ENCODE measurements around the gene SH3PXD2A.

Gene SH3PXD2A

DNA sequence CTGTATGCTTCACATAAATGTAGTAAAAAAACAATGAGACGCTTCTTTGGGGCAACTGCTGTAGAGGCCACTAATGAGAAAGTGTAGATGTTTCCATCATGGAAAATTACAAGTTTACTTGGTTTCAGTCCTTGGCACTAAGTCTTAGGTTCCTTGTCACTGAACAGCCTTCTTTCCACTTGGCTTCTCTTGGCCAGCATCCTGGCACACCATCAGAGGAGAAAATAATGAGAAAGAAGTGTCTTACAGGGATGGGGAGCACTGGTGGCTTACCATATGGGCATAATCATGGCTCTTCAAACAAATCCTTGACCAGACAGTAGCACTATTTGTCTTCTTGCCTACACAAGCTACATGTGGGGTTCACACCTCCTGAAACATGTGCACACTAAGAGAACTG lies 22.5 kb upstream of the SH3PXD2A start:
- no peak for DNase-seq

DNA sequence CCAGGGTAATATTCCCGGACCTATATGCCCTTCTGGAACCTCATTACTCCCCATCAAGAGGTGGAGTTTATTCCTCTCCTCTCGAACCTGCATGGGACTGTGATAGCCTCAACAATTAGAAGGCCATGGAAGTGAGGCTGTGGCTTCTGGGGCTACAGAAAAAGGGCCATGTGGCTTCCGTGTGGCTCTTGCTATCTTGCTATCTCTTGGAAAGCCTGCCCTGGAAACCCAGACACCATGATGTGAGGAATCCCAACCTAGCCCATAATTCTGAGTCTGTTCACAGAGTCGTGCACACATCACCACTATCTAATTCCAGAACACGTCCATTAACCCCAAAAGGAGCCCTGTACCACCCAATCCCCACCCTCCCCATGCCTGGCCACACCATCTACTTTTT lies 20.8 kb upstream of the SH3PXD2A start:
- no peak for DNase-seq

DNA sequence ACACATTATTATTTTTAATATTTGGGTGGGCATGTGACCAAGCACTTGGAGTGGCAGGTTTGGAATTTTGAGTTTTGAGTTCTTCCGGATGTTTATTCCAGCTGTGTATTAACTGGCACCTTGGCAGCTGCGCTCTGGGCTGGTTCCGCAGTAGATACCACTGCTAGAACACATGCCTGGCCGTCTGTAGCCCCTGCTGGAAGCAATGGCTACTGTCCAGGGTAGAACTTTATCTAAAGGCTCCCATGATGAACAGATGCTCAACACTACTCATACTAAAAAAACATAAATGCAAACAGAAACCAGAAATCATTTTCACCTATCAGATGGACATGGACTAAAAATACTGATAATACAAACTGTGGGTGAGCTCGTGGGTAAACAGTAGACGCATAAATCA lies 19.4 kb upstream of the SH3PXD2A start:
- no peak for DNase-seq

DNA sequence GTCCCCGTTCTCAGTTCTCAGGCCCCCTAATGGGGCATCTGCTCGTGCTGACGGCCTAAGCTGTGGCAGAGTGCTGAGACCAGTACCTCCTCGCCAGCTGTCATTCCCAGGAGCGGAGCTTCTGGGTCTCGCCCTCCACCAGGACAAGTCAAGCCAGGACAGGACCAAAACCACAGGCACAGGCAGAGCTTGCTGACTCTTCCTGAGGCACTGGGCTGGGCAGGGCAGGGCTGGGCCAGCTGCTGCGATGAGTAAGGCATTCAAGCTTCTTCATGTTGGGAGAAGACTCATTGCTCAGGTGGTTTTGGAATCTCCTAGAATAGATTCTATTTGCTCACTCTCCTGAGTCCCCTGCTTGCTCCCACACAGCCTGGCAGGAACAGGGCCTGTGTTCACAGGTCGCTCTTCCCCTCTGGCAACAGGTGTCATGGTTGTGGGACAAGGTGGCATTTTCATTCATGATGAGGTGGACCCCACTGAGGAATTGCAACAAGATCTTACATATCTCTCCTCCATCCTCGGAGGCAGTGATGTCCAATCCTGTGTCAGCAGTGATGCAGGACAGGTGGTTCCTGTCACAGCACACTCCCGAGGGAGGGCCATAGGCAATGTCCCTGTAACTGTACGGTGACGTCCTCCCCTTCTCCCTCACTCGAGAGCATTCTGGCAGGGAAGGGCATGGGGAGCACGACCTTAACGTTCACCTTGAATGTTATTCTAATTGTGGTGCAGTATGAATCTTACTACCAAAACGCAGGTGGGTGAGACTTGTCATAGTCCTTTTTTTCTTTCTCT lies 17.0 kb upstream of the SH3PXD2A start:
- no peak for DNase-seq

DNA sequence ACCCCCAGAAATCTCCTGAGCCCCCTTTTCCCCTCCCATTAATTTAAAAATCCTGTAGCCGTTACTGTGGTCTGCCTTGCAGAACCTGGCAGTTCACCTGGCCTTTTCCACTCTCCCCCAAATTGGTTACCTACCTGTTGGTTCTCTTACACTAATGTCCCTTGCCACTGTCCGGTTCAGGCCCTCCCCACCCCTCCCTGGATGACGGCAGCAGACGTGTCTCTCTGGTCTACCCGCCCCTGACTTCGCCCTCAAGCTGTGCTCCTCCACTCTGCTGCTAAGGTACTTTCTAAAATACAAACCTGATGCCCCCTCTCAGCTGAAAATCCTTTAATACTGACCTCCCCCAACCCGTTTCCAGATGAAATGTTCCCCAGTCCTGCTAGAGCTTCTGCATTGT lies 15.6 kb upstream of the SH3PXD2A start:
- no peak for DNase-seq

DNA sequence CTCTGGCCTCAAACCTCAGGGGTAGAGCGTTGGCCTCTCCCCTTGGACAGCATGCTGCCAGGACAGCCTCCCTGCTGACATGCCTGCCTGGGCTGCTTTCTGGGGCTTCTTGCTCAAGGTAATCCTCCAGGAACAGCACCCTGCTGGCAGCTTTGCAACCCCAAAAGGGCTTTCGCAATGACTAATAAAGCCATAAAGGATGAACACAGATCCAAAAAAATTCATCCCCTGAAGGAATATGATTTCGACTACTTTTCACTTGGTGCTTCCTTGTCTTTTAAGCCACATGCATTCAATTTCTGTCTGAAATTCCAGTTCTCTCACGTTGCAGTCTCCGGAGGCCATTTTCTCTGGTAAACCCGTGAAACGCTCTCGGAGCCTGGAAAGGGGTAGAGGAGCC lies 15.1 kb upstream of the SH3PXD2A start:
- DNase-seq = no peak

DNA sequence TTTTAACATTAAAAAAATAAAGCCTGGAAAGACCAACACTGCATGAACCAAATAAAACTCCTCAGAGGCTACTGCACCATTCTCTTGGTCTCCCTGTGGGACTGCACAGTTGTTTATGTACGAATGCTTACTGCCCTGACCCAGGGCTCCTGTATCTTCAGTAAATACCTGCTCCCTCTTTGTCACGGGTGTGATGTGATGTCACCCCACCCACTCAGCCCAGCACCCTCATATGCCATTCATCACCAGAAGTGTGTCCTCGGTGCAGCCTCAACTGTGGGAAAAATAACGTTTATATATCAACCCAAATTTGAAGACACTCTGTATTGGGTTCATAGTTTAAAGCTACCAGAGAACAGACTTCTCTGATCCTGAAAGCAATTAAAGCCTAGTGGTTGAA lies 14.0 kb upstream of the SH3PXD2A start:
- DNase-seq = no peak

DNA sequence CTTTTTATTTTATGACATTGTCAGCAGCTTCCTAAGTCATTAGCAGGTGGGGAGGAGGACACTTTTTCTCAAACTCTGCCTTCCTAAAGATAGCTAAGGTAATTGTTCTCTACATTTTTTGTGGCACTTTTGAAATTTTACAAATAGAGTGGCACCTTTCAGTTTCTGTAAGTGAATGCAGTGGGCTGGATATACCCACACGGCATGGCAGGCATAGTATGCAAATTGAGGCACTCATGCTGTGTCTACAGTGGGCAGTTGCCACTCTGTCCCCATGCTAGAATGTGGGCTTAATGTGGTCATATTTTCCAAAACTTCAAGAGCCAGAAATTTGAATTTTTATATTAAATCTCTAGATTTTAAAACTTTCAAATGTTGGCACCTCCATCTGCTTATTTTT lies 12.8 kb upstream of the SH3PXD2A start:
- no peak for DNase-seq

DNA sequence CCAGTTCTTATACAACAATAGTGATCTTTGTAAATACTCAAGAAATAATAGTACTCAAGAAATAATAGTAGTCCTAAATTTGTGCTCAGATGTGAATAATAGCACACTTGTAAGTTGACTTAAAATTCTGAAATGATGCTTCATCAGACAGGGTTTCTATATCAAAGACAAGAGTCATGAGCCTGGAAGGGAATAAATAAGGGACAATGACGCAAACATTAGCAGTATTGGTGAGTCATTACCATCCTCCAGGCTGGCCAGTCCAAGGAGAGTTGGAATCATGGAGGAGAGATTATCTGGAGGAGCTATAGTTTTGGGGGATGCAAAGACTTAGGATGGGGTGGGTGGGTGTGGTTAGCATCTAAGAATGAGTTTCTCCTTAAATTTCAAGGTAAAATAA lies 6.1 kb upstream of the SH3PXD2A start:
- no peak for DNase-seq

DNA sequence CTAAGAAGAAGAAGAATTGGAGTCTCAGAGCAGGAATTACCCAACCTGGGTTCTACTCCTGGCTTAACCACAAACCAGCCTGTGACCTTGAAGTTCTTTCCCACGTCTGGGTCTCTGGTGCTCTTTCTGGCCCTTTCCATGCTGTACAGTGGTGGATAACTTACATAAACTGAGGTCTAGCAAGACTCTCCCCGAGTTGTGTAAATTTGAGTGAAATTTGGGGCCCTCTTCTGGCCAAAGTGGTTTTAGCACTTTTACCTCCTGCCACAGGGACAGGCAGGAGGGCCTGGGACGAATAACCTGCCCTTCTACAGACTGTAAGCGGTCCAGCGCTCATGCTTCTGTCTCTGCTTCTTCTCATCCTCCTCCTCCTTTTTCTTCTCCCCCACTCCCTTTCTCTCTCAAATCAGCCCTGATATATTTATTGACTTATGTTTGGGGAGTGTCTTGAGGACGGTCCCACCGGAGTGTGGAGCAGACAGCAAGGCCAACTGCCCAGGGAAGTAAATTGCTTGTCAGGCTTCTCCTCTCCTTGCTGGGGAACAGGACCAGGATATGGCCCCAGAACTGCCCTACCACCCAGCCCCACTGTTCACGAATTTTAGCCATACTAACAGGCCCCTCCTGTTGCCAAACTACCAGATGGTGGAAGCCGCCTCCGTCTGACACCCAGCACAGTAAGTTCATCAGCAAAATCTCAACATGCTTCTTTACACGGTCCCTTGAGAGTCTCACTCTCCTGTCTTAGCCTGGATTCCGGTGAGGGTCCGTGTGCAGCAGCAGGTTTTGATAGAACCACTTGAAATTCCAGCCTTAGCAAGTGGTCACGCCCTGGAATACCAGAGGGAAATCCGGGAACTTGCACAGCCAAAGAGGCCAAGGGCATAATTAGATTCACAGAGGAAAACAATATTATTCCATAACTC lies 4.0 kb upstream of the SH3PXD2A start:
- DNase-seq = peak; percentile 50

DNA sequence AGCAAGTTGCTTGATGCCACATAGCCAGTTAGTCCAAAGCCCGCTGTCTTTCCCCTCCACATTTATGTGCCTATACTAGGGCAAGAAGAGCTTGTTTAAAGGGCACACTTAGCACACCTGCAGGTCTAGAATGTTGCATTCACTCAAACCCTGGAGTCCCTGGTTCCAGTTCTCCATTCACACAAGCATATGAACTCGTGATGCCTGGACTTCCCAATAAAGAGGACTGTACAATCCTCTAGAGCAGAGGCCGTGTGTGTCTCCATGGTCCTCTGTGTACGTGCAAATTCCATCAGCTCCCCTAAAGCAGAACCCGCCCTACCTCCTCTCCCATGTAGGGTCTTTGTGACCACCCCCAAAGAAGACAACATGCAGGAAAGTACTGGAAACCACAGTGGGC lies 3.0 kb upstream of the SH3PXD2A start:
- DNase-seq = no peak

DNA sequence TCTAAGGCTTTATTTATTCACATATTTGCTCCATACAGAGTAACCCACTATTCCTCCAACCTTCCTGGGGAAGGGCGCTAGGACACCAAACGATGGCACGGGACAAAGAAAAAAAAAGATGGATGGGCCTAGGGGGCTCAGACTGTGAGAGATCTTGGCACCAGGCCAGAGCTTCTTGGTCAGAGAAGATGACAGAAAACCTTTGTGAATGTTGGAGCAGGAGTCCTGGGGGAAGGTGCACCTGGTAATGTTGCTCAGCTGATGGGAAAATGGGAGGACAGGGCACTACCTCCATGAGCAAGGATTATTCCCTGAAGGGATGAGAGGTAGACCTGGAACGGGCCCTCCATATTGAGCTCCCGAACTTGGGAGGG lies 1.4 kb upstream of the SH3PXD2A start:
- DNase-seq = no peak

DNA sequence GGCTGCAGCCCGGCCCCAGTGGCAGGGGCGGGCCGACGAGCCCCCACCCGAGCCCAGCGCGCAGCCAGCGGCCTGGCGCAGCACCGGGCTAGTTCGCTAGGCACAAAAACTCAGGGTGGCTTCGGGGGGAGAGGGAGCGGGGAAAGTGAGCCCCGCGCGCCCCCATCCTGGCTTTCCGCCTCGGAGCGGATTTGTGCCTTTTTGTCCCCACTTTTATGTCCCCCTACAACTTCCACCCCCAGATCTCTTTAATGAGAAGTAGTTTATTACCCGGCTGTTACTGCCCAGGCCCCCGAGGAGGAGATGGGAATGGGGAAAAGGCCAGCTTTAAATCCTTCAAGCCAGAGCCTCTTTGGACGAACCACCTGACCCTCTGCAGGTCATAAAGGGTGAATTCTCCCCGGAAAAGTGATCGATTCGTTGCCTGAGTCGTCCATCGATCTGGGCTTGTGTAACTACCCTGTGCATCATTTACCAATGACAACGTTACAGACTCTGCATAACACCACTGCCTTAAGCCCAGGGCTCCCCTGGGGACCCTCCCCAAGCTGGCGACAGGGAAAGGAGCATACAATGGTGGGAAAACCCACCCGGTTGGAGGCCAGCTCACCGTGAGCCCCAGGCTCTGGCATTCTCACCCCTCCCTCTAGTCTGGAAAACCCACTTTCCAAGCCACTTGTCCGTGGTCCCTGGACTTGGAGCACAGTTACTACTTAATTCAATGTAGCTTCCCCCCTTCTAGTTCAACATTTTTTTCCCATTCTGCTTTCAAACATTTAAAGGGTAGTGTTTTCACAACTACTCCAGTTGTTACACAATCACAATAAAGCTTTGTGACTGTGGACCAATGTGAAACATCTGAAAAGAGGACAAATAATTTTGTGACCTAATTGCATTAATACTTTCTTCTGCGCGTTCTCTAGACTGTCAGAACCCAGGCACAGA lies 748 bp upstream of the SH3PXD2A start:
- DNase-seq = no peak

DNA sequence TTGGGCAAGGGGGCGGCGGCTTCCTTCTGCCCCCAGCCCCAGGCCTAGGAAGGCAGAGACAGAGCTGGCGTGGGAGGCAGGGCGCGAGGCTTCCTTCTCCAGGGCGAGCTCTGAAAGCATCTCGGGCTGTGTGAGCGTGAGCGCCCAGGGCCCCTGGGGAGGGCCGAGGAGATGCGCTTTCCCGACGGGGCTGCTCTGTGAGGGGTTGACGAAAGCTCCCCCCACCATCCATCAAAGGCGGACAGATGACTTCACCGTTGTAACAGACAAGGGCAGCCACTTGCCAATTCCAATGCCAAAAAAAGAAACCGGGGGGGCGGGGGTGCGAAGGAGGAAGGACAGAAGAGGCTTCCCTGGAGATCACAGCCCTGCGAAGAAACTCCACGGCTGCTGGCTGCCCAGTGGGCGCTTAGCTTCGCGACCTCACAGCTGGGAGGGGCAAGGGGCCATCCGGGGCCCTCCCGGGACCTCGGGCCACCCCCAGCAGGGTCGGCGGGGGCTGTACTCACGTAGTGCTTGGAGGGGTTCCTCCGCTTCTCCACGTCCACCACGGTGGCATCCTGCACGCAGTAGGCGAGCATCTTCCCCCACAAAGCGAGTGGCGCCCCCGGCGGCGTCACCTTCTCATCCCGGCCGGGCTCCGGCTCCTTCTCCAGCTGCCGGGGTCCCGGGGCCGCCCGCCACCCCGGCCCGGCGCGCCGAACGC lies 537 bp downstream of the SH3PXD2A start:
- peak; percentile 28 for DNase-seq

DNA sequence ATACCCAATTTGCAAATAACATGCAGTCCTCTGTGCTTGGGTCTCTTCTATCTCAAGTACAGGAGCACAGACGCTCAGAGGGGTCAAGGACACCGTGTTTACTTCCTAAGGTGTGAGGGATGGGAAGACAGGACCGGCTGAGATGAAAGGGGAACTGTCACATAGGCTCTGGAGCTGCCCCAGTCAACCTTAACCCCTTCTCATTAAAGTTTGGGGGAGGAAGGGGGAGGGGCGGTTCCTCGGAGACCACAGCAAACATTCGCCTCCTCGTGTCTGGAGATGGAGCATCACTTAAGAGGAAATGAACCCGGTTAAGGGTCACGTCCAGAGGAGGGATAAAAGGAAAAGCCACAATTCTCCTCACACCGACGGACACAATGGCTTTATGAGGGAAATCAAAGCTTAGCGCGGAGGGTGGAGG lies 1.1 kb downstream of the SH3PXD2A start:
- DNase-seq = no peak

DNA sequence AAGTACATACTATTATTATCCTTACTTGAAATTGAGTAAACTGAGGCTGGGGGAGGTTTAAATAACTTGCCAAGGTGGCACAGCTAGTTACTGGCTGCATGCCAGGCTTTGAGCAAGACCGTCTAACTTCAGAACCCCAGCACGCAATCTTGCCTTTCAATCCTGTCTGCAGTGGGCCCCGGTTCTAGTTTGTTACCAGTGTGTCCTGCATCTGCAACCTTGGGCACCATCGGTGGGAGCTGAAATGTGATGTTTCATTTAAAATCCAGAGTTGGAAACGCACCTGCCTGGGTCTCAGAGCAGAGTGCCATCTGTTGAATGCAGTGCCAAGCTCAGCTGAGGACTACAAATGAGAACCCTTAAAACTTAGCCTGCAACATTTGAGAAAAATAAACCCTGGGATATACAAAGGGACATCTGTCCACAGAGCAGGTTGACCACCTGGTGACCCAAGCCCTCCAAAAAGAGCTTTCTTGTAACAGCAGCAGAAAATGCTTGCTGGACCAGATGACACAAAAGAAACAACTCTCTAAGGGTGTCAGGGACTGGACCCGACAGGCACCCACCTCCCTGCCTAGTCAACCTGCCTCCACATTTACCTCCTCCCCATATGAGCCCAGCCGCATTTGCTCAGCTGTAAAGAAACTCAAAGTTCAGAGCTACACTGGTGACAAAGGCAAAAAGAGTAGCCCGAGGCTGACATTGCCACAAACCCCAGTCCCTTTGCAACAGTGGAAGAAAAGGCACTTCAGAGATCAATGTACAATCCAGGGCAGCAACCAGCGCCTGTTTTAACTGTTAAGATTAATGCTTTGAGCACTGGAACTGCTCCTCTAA lies 1.7 kb downstream of the SH3PXD2A start:
- no peak for DNase-seq

DNA sequence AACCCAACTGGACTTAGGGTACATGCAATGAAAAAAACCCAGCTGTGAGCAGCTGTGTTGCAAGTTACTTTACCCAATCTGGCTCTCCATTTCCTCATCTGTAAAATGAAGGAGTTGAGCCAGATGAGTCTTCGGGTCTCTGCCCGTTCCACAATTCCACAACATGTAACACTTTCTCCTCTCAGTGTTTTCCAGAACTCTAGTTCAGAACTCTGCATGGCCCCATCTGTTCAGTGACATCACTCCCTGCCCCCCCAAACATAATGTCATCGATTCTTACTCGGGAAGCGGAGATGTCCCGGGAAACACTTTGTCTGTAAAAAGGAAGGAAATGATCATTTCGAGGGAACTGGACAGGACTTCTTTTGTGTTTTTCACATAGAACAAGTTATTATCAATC lies 2.5 kb downstream of the SH3PXD2A start:
- DNase-seq = no peak

DNA sequence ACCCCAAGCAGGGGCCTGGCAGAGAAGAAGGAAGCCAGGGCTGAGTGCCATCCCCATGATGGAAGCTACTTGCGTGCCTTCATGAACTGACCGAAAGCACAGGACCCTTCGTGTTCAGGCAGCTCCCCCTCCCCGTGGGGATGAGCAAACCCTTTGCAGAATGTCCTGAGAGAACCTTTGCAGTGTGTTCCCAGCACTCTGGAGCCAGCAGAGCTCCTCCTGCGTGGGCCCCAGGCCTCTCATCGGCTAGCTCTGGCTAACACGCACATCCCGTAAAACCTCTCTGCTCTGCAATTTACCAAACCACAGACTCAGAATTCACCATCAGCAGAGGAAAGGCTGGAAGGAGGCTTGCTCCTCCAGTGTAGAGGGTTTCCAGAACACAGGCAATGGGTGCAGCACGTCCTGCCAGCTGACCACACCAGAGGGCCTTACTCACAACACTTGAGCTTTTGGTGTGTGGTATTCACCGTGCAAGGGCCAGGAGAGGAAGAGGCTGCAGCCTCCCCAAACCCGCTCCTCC lies 3.1 kb downstream of the SH3PXD2A start:
- no peak for DNase-seq

DNA sequence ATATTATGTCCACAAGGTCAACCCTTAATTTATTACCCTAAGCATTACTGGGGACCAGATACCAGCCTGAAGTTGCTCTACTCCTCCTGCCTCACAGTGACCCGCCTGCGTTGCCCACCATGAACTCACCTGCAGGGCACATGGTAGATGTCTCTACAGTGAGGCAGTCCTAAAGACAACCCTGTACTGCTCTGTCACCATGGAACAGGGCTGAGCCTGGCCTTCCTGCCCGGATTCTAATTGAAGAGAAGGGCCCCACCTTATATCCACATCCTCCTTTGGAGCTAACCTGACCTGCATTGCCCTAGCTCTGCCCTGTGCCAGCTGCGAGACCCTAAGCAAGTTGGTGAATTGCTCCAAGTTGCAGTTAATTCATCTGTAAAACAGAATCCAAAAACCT lies 4.1 kb downstream of the SH3PXD2A start:
- no peak for DNase-seq

DNA sequence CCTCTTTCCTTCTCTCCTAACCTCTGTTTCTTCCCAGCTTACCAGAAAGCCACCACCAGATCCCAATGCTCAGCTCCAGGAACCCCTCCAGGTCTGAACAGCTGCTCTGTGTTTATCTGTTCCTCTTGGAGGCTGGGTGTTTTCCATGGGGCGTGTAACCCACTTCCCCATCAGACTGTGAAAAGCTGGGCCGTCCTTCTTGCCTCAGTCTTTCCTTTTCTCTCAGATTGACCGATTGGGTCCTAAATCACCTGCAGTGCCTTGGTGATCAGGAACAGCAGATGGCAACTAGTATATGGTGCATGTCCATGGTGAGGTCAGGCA lies 4.8 kb downstream of the SH3PXD2A start:
- no peak for DNase-seq

DNA sequence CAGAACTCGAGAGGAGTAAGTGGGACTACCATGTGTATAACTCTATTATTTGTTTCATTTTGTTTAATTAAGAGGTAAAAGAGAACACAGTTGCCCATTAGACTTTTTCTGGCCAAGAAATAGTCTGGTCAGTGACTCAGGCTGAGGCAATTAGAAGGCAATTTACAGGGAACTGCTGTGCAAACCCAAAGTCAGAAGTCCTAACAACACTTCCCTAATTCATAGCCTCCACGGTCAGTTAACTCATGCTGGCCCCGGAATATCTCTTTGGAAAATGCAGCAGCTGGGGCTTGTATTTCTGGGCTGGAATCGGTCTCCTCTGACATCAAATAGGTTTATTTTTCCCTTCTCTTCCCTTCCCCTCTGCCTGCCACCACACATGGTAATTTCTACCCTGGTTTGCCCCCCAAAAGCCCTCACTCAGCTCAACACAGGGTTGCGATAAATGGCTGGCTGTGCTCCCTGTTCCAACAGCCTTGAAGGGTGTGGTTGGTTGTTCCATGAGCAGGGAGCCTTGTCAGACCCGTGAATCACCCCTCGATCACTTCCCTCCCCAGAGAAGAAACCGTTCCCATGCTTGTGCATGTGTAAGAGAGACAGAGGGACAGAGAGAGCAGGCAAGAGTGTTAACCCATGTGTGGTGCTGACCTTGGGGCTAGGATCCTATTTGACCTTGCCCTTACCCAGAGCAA lies 5.3 kb downstream of the SH3PXD2A start:
- DNase-seq = no peak
